MCF 10A (cell line): ENCODE results near the gene PNPLA8. TPM values are rescaled to one million over a fixed set of nuclear protein-coding genes. Genes with fewer than 3 reads are reported as not detected.

Experiments
- BruUV-seq: library from RNA; stranded (reverse); fragments of 400-500 nt; replicated peaks from 2 replicates; lab custom pipeline; 2021; lab: Mats Ljungman, UMichigan
- CTCF ChIA-PET: fragments of 300-600 bp; sonication (Branson Sonifier 250); formaldehyde crosslinking; extraction: SDS; loops from one replicate; lab custom pipeline; 2021; ENCODE audit warnings: antibody characterized with exemption, inconsistent platforms; lab: Yijun Ruan, JAX
- POLR2A ChIA-PET: fragments of 300-600, 350-650 bp; sonication (Branson Sonifier 250); formaldehyde crosslinking; extraction: SDS; loops from one replicate; lab custom pipeline; 2020; ENCODE audit warnings: antibody characterized with exemption, inconsistent platforms; lab: Yijun Ruan, JAX
- DNase-seq: peaks from one replicate; pipeline ENCODE4 v3.0.0-alpha.2; 2018; ENCODE audit not compliant: unreplicated experiment
- H3K27ac Mint-ChIP-seq: one replicate; pipeline ENCODE4 v1.8.0; 2022; ENCODE audit warnings: mild to moderate bottlenecking, low read depth, mixed read lengths; ENCODE audit not compliant: unreplicated experiment
- H3K27me3 Mint-ChIP-seq: one replicate; pipeline ENCODE4 v1.8.0; 2022; ENCODE audit warnings: mixed read lengths; ENCODE audit not compliant: insufficient read depth, unreplicated experiment
- H3K36me3 Mint-ChIP-seq: one replicate; pipeline ENCODE4 v1.8.0; 2022; ENCODE audit warnings: mild to moderate bottlenecking, moderate library complexity, mixed read lengths; ENCODE audit not compliant: insufficient read depth, unreplicated experiment
- H3K4me1 Mint-ChIP-seq: one replicate; pipeline ENCODE4 v1.8.0; 2022; ENCODE audit warnings: mixed read lengths; ENCODE audit not compliant: insufficient read depth, unreplicated experiment
- H3K4me3 Mint-ChIP-seq: one replicate; pipeline ENCODE4 v1.8.0; 2022; ENCODE audit warnings: mild to moderate bottlenecking, moderate library complexity, mixed read lengths; ENCODE audit not compliant: unreplicated experiment
- H3K9me3 Mint-ChIP-seq: one replicate; pipeline ENCODE4 v1.8.0; 2022; ENCODE audit warnings: mixed read lengths; ENCODE audit not compliant: unreplicated experiment
- intact Hi-C: fragments of 100-400 bp; cut with micrococcal nuclease; formaldehyde crosslinking; loops from 2 replicates; pipeline ENCODE4 v1.14.1; 2022
- total RNA-seq: library from RNA; stranded (reverse); gene quantifications from 2 replicates; pipeline ENCODE4 v1.2.3, GENCODE V29; 2022
- TF ChIP-seq, protein P1 (sequence below): fragments of 200-600 bp; IDR thresholded peaks from one replicate; pipeline ENCODE4 v1.8.0; 2022; ENCODE audit warnings: antibody characterized with exemption, mild to moderate bottlenecking; ENCODE audit not compliant: unreplicated experiment

Gene PNPLA8
- total RNA-seq, 1 experiment from 2014 or later, result 28.5 TPM

DNA sequence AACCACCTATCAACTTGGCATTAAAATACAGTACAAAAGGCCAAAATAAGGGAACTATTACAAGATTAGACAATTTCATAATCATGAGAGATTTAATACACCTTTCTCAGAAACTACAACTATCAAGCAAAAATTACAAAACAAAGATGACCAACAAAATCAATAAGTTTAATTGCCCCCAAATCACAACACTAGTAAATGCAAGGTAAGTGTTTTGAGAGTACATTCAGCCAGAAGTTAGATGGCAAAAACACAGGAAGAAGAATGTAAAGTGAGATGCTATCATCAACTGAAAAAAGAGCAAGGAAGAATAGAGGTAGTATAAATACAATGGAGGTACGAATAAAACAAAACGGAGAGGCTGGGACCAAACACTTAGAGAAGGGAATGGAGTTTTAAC, 3.2 kb downstream of the PNPLA8 start:
- ChIA-PET POLR2A (interaction anchor here (1.3 to 8.5 kb wide), 2 partner anchors 9 to 47 kb away, joined by 5 to 244 read pairs; partner anchors contain the start of genes DNAJB9 and THAP5), CTCF (no interaction called here)
- H3K36me3 Mint-ChIP-seq, result peaks cover 50% of the 10 kb centered on the region
- no peaks in the 10 kb centered on the region for H3K27me3 Mint-ChIP-seq
- H3K4me3 Mint-ChIP-seq, result peak overlapping the region; percentile 28
- no peaks in the 10 kb centered on the region for H3K9me3 Mint-ChIP-seq
- no TSS peak for BruUV-seq
- peak overlapping the region; percentile 55 for H3K27ac Mint-ChIP-seq
- intact Hi-C loops, result no loop called here
- TF ChIP-seq, protein P1, sequence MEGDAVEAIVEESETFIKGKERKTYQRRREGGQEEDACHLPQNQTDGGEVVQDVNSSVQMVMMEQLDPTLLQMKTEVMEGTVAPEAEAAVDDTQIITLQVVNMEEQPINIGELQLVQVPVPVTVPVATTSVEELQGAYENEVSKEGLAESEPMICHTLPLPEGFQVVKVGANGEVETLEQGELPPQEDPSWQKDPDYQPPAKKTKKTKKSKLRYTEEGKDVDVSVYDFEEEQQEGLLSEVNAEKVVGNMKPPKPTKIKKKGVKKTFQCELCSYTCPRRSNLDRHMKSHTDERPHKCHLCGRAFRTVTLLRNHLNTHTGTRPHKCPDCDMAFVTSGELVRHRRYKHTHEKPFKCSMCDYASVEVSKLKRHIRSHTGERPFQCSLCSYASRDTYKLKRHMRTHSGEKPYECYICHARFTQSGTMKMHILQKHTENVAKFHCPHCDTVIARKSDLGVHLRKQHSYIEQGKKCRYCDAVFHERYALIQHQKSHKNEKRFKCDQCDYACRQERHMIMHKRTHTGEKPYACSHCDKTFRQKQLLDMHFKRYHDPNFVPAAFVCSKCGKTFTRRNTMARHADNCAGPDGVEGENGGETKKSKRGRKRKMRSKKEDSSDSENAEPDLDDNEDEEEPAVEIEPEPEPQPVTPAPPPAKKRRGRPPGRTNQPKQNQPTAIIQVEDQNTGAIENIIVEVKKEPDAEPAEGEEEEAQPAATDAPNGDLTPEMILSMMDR, result no peak
- no peak for DNase-seq
- peaks cover 58% of the 10 kb centered on the region for H3K4me1 Mint-ChIP-seq

DNA sequence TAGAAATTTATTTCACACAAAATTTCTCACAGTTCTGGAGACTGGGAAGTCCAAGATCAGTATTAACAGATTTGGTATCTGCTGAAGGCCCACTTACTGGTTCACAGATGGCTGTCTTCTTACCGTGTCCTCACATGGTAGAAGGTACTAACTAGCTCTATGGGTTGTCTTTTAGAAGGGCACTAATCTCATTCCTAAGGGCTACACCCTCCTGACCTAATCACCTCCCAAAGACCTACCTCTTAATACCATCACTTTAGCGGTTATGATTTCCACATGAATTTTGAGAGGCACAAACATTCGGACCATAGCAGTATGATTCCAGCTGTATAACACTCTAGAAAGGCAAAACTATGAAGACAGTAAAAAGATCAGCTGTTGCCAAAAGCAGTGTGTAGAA, 8.0 kb downstream of the PNPLA8 start:
- POLR2A ChIA-PET, result interaction anchor here (1.2 to 2.3 kb wide), 2 partner anchors 8 to 53 kb away, joined by 3 to 9 read pairs; partner anchors contain the start of gene PNPLA8
- no TSS peak for BruUV-seq
- intact Hi-C loops, result no loop called here
- CTCF ChIA-PET, result interaction anchor here (0.7 to 1.7 kb wide), 3 partner anchors 10 to 21 kb away, joined by 4 to 12 read pairs (median 4); no protein-coding TSS in a partner anchor
- H3K27me3 Mint-ChIP-seq, result no peaks in the 10 kb centered on the region
- no peaks in the 10 kb centered on the region for H3K9me3 Mint-ChIP-seq
- H3K27ac Mint-ChIP-seq, result no peak overlapping the region
- TF ChIP-seq, protein P1, result no peak
- peaks cover 74% of the 10 kb centered on the region for H3K36me3 Mint-ChIP-seq
- no peak overlapping the region for H3K4me3 Mint-ChIP-seq
- peaks cover 35% of the 10 kb centered on the region for H3K4me1 Mint-ChIP-seq
- DNase-seq, result no peak

DNA sequence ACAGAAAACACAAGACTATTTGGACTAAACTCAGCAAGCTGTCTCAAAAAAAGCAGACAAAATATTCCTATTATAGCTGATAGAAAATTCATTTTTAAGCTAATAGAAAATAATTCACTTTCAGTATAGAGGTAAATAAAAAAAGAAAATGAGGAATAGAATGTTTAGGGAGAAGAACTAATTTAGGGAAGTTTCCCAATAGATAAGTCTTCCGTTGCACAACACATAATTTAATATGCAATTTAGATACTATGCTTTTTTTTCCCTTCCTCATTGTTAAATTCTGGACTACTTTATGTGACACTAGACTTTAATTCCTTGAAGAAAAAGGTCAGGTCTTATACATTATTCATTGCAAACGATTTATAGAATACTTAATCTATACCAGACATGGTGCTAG, 10.3 kb downstream of the PNPLA8 start:
- ChIA-PET CTCF (interaction anchor here (0.5 to 0.9 kb wide), 2 partner anchors 18 to 316 kb away, joined by 3 read pairs; no protein-coding TSS in a partner anchor), POLR2A (no interaction called here)
- Mint-ChIP-seq H3K36me3 (peaks cover 64% of the 10 kb centered on the region), H3K4me3 (no peak overlapping the region), H3K4me1 (peaks cover 18% of the 10 kb centered on the region), H3K9me3 (no peaks in the 10 kb centered on the region), H3K27me3 (no peaks in the 10 kb centered on the region), H3K27ac (no peak overlapping the region)
- TF ChIP-seq, protein P1, result no peak
- no peak for DNase-seq
- intact Hi-C loops, result no loop called here
- no TSS peak for BruUV-seq

DNA sequence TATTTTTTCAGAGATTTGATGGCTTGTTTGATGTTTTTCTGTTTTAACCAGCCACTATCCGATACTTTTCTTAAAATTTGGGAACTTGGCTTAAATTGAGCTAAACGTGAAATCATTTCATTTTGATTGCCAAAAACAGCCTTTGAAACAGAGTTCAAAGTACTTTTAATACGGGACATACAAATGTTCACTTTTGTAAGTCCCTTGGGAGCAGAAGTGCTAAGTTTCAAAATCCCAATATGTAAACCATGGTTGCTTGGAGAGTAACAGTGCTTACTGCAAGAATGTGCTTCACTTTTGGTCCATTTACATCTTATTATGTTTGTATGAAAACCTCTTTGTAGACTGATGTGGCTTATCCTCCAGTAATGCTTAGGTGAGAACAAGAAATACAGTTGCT, 10.9 kb downstream of the PNPLA8 start:
- CTCF ChIA-PET, result interaction anchor here (0.9 kb wide), 1 partner anchor 17 kb away, joined by 3 read pairs; no protein-coding TSS in a partner anchor
- no peak overlapping the region for H3K4me3 Mint-ChIP-seq
- intact Hi-C loops, result no loop called here
- TF ChIP-seq, protein P1, result no peak
- H3K4me1 Mint-ChIP-seq, result peaks cover 12% of the 10 kb centered on the region
- POLR2A ChIA-PET, result interaction anchor here (2.2 kb wide), 1 partner anchor 10 kb away, joined by 11 read pairs; the partner anchor contains the start of gene PNPLA8
- peaks cover 63% of the 10 kb centered on the region for H3K36me3 Mint-ChIP-seq
- DNase-seq, result no peak
- H3K27ac Mint-ChIP-seq, result no peak overlapping the region
- H3K27me3 Mint-ChIP-seq, result no peaks in the 10 kb centered on the region
- no TSS peak for BruUV-seq
- H3K9me3 Mint-ChIP-seq, result no peaks in the 10 kb centered on the region
